ENCODE measurements around the gene SPTLC2.
"Not testable (repeated sequence)": the region's sequence is repeated elsewhere in the genome, so short reads cannot be mapped to it uniquely, and the experiment has no call there.

The SPTLC2 gene

DNA sequence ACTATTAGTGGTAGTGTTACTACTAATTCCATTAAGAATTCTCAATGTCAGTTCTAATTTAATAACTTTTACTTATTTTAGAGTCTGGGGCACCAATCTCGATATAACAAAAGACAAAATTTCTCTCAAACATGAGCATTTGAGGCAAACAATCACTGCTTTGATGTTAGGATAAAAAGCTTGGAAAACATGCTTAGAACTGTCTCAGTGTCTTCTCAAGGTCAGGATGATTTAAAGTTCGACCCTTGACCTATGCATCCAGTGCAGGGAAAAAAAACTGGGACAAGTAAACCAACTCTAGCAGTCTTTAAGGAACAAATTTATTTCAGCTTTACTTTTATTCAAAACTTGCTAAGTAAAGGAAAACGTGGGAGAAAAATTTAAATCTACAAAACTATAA lies 31.1 kb downstream of the SPTLC2 start:
- DNase-seq = no peak

DNA sequence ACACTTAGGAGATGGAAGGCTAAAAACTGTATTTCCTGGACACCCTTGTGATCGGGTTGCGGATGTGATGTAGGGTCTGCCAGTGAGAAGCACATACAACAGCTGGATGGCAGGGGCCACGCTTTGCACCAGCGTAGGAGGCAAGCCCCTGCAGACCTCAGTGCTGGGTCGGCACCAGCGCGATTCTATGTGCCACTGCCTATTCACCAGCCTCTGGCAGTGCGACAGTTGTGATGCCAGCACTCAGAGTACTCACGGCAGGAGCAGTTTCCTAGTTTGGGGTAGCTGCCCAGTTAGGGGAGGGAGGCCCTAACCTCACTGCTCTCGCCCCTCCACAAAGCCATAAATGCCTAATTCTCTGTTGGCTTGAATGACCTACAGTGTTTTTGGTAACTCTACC lies 31.6 kb downstream of the SPTLC2 start:
- DNase-seq = no peak

DNA sequence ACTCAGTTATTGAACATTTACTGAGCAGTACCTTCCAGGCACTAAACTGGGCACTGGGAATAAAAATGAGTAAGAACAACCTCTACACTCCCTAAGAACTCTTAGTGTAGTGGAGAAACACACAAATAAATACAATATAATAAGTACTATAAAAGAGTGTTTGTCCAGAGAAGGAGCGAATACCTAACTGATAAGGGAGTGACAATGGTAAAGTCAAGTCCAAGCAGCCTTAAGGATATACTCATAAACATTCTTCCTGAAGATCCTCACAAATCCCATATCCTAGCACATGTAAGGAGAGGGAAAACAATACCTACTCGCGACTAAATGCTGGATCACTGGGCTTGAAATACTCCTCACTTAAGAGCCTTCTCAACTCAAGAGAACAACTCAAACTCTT lies 32.8 kb downstream of the SPTLC2 start:
- no peak for DNase-seq

DNA sequence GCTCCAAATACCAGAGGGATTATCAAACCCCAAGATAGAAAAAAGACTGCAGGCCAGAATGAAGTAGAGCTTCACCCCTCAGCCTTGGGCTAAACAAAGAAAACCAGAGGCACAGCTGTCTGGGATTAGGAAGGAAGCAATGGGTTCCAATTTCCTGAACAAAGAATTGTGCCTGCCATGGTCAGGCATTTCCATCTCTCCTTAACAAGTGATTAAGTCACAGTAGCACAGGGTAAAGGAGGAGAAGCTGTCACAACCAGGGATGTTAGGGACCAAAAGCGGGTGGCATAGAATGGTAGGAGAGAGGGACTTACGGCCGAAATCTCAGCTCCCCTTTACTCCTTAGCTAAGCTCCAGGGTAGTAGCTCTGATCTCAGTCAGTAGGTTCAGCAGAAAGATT lies 33.9 kb downstream of the SPTLC2 start:
- no peak for DNase-seq

DNA sequence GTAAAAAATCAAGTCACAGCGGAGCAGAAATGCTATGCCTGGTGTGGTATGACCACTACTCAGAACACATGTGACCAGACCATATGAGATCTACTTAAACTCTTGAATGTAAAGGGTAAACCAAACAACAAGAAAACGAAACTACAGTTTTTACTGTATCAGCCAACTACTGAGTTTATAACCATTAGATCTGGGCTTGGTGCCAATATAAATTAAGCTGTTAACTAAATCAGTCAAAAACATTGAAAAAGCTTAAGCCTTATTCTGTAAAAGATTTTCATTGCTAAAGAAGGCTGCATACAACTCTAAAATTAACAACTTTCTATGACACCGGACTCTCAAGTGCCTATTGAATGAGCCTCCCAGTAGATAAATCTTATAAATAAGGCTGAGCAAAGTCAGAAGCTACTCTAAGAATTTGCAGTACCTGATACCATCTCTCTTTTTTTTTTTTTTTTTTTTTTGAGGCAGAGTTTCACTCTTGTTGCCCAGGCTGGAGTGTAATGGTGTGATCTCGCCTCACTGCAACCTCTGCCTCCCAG lies 35.4 kb downstream of the SPTLC2 start:
- peak; percentile 70 for DNase-seq

DNA sequence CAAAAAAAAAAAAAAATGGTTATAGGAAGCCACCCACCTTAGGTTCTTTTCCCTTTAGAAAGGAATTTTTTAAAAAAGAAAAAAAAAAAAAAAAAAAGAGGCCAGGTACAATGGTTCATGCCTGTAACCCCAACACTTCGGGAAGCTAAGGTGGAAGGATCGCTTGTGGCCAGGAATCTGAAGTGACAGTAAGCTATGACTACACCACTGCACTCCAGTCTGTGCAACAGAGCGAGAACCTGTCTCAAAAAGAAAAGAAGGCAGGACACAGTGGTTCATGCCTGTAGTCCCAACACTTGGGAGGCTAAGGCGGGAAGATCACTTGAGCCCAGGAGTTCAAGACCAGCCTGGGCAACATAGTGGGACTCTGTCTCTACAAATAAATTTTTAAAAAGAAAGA lies 36.0 kb downstream of the SPTLC2 start:
- DNase-seq = no peak

DNA sequence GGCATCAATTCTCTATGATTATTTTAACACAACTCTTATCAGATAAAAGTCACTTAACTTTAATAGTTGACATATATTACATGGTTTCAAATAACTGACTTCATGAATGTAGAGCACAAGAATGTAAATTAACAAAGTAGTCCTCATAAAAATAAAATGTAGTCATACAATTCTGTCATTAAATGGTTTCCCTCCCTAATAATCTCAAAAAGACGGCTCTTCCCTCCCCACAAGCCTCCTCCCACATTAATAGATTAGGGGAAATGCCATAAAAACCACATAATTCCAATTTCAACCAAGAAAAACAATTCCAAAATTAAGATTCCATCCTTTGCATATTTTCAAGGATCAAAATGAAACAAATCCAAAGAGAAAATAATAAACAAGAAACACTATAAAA lies 36.7 kb downstream of the SPTLC2 start:
- no peak for DNase-seq

DNA sequence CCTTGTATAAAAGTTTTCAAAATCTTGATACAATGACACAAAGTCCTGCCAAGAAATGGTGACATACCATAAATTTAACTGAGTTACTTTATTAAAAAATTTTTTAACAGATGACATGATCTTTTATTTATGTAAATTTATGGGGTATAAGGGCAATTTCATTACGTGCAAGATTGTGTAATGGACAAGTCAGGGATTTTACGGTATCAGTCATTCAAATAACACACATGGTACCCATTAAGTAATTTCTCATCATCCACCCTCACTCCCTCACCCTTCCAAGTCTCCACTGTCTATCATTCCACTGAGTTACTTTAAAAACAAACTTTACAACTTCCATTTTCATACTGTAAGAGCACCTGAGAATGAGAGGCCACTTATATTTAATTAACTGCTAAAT lies 37.4 kb downstream of the SPTLC2 start:
- peak; percentile 31 for DNase-seq

DNA sequence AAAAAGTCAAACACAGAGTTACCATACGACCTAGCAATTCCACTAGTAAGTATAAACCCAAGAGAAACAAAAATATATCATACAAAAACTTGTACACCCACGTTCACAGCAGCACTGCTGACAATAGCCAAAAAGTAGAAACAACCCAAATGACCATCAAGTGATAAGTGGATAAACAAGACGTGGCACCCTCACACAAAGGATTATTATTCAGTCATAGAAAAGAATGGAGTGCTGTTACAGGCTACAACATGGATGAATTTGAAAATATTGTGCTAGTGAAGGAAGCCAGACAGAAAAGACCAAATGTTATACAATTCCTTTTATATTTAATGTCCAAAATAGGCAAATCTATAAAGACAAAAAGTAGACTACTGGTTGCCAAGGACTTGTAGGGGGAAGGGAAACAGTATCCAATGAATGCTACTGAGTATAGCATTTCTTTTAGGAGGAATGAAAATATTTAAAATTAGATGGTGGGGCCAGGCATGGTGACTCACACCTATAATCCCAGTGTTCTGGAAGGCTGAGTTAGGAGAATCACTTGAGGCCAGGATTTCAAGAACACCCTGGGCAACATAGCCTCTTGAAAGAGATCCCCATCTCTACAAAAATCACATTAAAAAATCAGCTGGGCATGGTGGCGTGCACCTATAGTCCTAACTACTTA lies 41.9 kb downstream of the SPTLC2 start:
- DNase-seq = no peak

DNA sequence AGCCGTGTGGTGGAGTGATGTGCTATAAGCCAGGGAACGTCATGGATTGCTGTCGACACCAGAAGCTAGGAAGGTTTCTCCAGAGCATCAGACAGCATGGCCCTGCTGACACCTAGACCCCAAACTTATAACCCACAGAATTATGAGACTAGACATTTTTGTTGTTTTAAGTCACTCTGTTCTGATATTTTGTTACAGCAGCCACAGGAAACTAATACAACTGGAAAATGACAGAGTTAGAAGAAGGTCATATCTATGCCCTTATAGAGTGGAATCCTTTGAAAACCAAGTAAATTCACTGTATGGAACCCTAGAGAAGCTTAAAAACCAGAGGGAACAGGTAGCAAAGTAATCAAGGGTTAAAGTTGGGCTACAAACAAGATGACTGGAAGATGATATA lies 42.5 kb downstream of the SPTLC2 start:
- no peak for DNase-seq

DNA sequence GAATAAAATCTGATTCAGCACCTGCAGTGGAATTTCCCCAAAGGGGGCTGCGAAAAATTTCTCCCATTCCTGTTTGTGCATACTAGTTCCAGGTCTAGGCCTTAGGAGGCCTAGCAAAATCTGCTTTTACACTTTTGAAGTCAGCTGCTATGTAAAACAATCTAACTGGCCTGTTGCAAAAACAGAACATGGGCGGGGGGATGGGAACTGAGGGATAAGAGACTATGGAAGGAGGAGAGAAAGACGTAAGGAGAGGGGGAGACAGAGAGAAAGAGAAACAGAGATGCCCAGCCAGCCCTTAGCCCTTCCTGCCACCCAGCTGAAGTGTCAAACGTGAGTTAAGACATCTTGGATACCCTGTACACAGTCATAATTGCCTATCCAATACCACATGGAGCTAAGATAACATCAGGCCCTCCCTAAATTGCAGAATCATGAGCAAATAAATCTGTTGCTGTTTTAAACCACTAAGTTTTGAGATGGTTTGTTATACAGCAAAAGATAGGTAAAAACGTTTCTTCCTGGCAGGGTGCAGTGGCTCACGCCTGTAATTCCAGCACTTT lies 45.6 kb downstream of the SPTLC2 start:
- no peak for DNase-seq

DNA sequence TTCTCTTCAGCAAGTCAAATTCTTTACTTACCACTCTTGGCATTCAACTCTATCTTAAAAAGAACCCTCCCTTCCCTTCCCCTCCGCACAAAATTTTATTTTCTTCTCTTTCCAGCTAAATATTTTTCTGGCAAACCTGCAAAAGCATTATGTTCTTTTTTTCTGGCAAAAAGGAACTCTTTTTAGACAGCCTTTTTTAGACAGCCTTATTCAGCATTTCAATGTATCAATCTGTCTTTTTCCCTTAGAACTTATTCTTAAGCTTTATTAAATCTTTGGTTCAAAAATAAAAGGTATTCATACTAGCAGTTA lies 50.5 kb downstream of the SPTLC2 start:
- no peak for DNase-seq

DNA sequence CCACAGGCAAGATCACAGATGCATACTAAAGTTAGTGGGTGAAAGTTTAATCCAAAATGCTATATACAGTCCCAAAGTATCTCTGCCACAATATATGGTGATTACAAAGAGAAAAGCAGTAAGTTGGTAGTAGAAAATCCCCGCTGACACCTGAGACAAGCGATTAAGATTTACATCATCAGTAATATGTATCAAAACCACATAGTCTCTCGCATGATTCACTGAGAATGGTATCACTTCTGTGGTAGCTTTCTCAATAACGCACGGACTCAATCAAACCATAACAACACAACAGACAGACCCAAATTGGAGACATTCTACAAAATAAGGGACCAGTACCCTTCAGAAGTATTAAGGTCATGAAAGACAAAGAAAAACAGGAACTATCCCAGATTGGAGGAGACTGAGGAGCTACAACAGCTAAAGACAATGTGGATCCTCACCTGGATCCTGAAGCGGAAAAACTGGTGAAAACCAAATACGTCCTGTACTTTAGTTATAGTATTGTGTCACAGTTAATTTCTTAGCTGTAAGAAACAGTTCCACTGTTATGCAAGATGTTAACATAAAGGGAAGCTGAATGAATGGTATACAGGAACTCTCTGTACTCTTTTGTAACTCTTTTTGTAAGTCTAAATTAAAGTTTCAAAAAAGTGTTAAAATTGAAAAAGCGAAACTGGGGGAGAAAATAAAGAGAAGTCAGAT lies 51.0 kb downstream of the SPTLC2 start:
- DNase-seq = peak; percentile 79

DNA sequence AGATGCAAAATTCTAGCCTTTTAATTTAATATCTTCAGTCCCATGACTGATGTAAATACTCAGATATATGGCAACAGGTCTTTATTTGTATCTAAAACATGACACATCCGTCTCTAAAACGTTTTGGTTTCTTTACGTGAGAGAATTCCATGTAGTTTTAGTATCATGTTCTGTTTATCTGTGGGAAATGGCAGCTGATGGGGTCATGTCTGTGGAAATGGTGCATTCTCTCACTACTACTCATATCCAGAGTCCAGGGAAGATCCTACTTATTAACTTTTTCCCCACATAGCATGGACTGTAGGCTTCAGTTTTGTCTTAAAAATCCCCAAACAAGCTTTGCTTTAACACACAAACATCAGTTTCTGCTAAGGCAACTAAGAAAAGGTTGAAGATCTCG lies 53.8 kb downstream of the SPTLC2 start:
- DNase-seq = peak; percentile 9

DNA sequence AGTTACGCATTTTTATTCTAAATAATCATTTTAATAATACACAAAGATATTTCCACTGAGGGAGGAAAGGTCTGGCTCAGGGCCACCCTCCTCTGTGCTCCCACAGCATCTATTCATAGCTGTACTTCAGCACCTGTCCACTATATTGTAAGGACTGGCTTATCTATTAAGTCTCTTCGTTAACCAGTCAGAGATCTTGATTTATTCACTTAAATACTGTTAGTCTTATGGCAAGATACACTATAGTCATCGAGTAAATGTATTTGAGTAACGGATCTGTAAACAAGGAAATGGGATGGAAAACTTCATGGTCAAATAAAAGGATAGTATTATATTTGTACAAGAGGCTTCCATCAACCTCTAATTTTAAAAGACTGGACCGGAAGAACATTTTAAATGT lies 54.6 kb downstream of the SPTLC2 start:
- DNase-seq = no peak

DNA sequence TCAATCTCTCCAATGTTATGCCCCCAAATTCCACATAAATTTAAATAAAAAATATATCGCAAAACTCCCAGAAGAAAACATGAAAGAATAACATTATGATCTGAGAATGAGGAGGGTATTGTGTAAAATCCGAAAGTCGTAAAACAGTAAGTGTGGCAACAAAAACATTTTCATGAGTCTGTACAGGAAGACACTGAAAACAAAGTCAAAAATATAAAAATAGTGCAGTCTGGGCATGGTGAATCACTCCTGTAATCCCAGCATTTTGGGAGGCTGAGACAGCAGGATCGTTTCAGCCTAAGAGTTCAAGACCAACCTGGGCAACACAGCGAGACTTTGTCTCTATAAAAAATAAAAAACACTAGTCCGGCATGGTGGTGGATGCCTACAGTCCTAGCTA lies 57.1 kb downstream of the SPTLC2 start:
- no peak for DNase-seq

DNA sequence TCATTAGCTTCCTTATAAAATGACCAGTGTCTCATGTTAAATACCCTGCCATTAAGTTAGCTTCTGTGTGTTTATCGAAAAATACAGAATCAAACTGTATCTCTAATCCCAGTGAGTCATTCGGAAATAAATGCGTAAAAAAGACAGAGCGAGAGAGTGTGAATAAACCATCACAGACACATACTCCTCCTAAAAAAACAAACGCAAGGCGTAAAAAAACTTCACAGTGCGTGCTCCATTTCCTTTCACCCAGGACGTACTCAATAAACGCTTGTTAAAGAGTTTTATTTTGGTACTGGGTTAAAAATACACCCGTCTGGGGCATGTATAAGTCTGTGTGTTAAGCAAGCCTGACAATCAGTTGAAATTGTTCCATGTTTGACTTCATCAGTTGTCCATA lies 59.0 kb downstream of the SPTLC2 start:
- no peak for DNase-seq

DNA sequence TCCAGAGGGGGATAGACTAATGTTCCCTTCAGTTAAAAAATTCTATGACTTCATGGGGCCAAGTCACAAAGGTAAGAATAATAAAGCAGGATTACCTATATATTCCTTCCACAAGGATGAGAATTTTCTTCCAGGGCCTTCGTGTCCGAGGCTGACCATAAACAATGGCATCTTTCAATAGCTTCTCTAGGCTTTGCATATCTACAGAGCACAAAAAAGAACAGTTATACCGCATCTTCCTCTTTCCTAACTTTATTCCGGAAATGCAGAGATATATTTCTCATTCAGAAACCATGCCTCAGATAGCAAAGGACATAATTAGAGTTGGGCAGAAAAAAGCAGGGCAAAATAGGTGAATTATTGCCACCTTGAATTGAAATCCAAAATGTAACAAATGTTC lies 59.5 kb downstream of the SPTLC2 start:
- DNase-seq = no peak

DNA sequence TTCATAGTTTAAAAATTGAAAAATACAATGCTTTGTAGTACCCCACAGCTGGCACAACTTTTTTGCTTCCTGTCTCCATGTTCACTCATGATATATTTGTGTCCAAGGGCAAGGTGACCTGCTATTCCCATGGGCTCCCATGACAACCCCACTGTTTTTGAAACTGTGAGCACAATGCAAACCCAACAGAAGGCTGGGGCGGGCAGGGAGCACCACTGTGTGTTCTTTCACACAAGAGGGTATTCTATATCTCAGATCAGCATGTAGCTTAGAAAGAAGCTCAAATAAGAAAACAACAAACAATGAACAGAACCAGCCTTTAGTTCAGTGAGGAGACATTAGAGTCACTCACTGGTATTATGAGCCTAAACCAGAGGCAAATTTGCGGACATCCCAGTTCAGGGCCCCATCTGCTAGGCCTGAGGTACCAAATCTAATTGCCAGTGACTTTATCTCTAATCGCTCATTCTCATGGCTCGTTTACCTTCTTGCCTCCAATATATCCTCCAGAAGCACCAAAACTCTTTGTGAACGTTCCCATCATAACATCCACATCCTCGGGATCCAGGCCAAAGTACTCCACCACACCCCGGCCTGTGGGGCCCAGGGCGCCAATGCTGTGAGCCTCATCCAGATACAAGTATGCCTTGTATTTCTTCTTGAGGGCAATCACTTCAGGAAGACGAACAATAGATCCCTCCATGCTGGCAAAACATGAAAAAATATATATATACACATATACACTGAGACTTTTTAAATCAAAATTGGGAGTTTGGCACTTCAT lies 61.4 kb downstream of the SPTLC2 start:
- peak; percentile 16 for DNase-seq

DNA sequence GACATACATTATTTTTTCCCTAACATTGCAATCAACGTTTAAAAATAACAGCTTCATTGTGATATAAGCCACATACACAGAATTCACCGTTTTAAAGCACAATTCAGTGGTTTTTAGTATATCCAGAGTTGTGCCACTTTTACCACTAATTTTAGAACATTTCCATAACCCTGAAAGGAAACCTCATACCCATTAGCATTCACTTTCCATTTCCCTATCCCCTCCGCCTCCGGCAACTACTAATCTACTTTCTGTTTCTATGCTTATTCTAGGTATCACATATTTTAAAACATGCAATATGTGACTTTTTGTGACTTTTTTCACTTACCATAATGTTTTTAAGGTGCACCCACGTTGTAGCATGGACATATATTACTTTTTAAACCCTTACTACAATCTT lies 62.2 kb downstream of the SPTLC2 start:
- DNase-seq = peak; percentile 85

DNA sequence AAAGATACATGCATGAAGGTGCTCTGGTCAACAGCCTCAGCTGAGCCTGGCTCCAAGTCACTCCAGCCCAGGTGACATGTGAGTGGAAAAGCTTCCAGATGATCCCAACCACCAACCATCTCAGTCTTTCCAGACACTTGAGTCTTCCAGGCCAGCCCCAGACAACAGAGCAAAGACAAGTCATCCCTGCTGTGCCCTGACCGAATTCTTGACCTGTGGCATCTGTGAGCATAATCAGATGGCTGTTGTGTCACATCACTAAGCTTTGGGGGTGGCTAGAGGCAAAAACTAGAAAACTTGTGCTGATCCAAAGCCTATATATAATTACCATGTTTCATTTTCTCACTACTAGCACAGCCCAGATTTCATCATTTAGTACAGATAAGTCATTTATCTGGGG lies 67.0 kb downstream of the SPTLC2 start:
- no peak for DNase-seq

DNA sequence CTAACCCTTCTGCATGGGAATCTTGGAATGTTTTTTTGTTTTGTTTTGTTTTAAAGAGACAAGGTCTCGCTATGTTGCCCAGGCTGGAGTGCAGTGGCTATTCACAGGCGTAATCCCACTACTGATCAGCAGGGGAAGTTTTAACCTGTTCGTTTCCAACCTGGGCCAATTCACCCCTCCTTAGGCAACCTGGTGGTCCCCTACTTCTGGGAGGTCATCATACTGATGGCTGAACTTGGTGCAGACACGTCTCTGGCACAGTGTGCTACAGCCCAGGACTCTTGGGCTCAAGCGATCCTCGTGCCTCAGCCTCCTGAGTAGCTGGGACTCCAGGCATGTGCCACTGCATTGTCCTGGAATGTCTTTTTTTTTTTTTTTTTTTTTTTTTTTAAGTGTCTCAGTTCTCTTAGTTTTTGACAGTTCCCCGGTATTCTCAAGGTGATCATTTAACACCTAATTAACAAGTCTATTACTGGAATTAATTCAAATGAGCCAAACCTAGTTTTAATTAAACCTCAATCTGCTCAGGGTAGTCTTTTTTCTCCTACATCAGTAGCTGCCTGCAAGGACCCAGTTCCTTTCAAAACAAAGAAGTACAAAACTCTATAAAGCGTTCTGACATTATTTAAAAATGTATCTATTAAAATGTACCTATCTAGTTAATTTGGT lies 68.8 kb downstream of the SPTLC2 start:
- DNase-seq = no peak

DNA sequence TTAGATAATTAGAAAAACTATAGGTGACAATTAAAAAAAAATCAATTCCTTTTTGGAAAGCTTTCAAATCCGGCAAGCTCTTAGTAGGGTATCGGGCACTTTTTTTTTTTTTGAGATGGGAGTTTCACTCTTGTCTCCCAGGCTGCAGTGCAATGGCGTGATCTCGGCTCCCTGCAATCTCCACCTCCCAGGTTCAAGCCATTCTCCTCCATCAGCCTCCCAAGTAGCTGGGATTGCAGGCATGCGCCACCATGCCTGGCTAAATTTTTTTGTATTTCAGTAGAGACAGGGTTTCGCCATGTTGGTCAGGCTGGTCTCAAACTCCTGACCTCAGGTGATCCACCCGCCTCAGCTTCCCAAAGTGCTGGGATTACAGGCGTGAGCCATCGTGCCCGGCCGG lies 71.3 kb downstream of the SPTLC2 start:
- DNase-seq = not testable (repeated sequence)

Data from suppressor macrophage treated with lipopolysaccharide for 4 hours (primary cell).